Fibroblast of the aortic adventitia (primary cell): Measurements from ENCODE around the gene SBNO2. TPM values are rescaled to one million over a fixed set of nuclear protein-coding genes. Genes with fewer than 3 reads are reported as not detected.

Experiments used
- DNase-seq: peaks from one replicate; pipeline ENCODE4 v3.0.0-alpha.2; 2010; ENCODE audit warnings: low read depth
- H3K4me3 ChIP-seq: 2 replicates; pipeline ENCODE4 v1.5.1; 2011; ENCODE audit warnings: low read depth, mild to moderate bottlenecking, control low read depth, low read length, moderate library complexity
- CTCF ChIP-seq: IDR thresholded peaks from 2 replicates; pipeline ENCODE4 v1.5.1; 2011; ENCODE audit warnings: mild to moderate bottlenecking, low read length, control low read depth, inconsistent platforms; ENCODE audit not compliant: insufficient read depth
- total RNA-seq: library from RNA; depleted of rRNA; stranded (reverse); fragments of >200 nt; gene quantifications from 2 replicates; pipeline ENCODE4 v1.2.3, GENCODE V29; 2012; ENCODE audit warnings: low replicate concordance

The SBNO2 gene
- total RNA-seq, 1 donor, result 41.2 TPM

GRCh38 chr19:1074544-1075283 lies 99.4 kb downstream of the SBNO2 start:
- H3K4me3 ChIP-seq, result no peak overlapping the region

GRCh38 chr19:1073956-1074517 lies 100.0 kb downstream of the SBNO2 start:
- H3K4me3 ChIP-seq, result no peak overlapping the region
- no peak for TF ChIP-seq CTCF
- no peak for DNase-seq

More at GRCh38 chr19:1074544-1075283, 99.4 kb downstream of the SBNO2 start:
- no peak for TF ChIP-seq CTCF
- no peak for DNase-seq

- no peak for TF ChIP-seq CTCF
- H3K4me3 ChIP-seq, result no peak overlapping the region
- DNase-seq, result no peak
Measured at GRCh38 chr19:1073063-1073955, 100.8 kb downstream of the SBNO2 start.

- DNase-seq, result no peak
- no peak overlapping the region for H3K4me3 ChIP-seq
- TF ChIP-seq CTCF, result no peak
Measured at GRCh38 chr19:1072371-1073015, 101.6 kb downstream of the SBNO2 start.

- no peak for DNase-seq
- no peak for TF ChIP-seq CTCF
- no peak overlapping the region for H3K4me3 ChIP-seq
Measured at GRCh38 chr19:1070931-1071791, 102.9 kb downstream of the SBNO2 start.

GRCh38 chr19:1070576-1070930 lies 103.5 kb downstream of the SBNO2 start:
- no peak overlapping the region for H3K4me3 ChIP-seq
- DNase-seq, result no peak
- TF ChIP-seq CTCF, result no peak
